ENCODE measurements around the gene FOXN3.

The FOXN3 gene

DNA sequence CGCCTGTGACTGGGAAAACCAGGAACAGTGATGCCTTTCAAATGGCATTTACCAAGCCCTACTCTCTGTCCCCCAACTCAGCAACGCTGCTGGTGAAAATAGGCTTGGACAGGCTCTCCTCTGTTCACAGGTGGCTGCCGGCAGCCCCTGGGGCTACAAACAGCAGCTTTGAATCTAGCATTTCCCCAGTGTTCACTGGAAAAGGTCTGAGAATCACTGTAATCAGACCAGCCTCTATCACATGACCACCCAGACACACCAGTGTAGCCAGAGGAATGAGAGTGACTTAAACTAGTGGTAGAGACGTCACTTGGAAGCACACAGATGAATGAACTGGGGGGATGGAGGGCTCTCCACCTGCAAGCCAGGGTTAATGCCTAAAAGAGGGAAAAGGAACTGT, 151.8 kb downstream of the FOXN3 start:
- Histone ChIP-seq H3K4me3 (ENCODE audit: insufficient read length, low read depth) (no peak overlapping the region), H3K27me3 (ENCODE audit: insufficient read depth, insufficient read length) (no peaks in the 10 kb centered on the region), H3K4me1 (ENCODE audit: insufficient read depth, insufficient read length) (no peaks in the 10 kb centered on the region), H3K9me3 (ENCODE audit: insufficient read depth, low read length) (no peaks in the 10 kb centered on the region), H3K36me3 (ENCODE audit: insufficient read depth, insufficient read length, low read length) (peaks cover 5% of the 10 kb centered on the region), H3K9ac (ENCODE audit: insufficient read length, low read depth) (no peak overlapping the region)
- DNase-seq (ENCODE audit: low read depth, low spot score), result no peak
- TF ChIP-seq ZNF274 (IDR thresholded peaks at IDR 0.05; ENCODE audit: low read depth, low read length) (no peak), SUZ12 (IDR thresholded peaks at IDR 0.05; ENCODE audit: extremely low read depth, insufficient read depth, insufficient read length) (no peak), YY1 (IDR thresholded peaks at IDR 0.05; ENCODE audit: insufficient read depth, insufficient read length) (no peak)

DNA sequence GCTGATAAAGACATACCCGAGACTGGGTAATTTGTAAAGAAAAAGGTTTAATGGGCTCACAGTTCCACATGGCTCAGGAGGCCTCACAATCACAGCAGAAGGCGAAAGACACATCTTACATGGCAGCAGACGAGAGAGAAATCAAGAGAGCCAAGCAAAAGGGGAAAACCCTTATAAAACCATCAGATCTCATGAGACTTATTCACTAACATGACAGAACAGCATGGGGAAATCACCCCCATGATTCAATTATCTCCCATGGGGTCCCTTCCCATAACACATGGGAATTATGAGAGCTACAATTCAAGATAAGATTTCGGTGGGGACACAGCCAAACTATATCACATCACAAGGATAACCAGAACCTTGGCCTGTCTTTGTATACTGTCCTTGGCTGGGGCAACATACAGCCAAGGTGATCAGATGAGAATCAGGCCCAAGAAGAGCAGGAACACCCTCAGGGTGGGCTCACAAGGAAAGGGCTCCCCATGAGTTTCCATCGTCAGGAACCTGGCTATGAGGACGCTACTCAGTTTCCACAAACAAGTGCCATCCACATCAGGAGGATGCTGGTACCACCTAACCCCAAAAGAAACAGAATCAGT, 152.7 kb downstream of the FOXN3 start:
- H3K4me3 ChIP-seq (ENCODE audit: insufficient read length, low read depth), result no peak overlapping the region
- H3K9me3 ChIP-seq (ENCODE audit: insufficient read depth, low read length), result no peaks in the 10 kb centered on the region
- H3K4me1 ChIP-seq (ENCODE audit: insufficient read depth, insufficient read length), result no peaks in the 10 kb centered on the region
- TF ChIP-seq ZNF274 (IDR thresholded peaks at IDR 0.05; ENCODE audit: low read depth, low read length) (no peak), YY1 (IDR thresholded peaks at IDR 0.05; ENCODE audit: insufficient read depth, insufficient read length) (no peak), SUZ12 (IDR thresholded peaks at IDR 0.05; ENCODE audit: extremely low read depth, insufficient read depth, insufficient read length) (no peak)
- DNase-seq (ENCODE audit: low read depth, low spot score), result no peak
- H3K27me3 ChIP-seq (ENCODE audit: insufficient read depth, insufficient read length), result no peaks in the 10 kb centered on the region
- no peak overlapping the region for H3K9ac ChIP-seq (ENCODE audit: insufficient read length, low read depth)
- H3K36me3 ChIP-seq (ENCODE audit: insufficient read depth, insufficient read length, low read length), result peaks cover 5% of the 10 kb centered on the region

GRCh38 chr14:89262041-89262440, 155.0 kb downstream of the FOXN3 start:
- no peaks in the 10 kb centered on the region for H3K27me3 ChIP-seq (ENCODE audit: insufficient read depth, insufficient read length)
- H3K4me3 ChIP-seq (ENCODE audit: insufficient read length, low read depth), result no peak overlapping the region
- H3K9ac ChIP-seq (ENCODE audit: insufficient read length, low read depth), result no peak overlapping the region
- H3K4me1 ChIP-seq (ENCODE audit: insufficient read depth, insufficient read length), result no peaks in the 10 kb centered on the region
- no peaks in the 10 kb centered on the region for H3K9me3 ChIP-seq (ENCODE audit: insufficient read depth, low read length)
- peaks cover 16% of the 10 kb centered on the region for H3K36me3 ChIP-seq (ENCODE audit: insufficient read depth, insufficient read length, low read length)
- no peak for TF ChIP-seq YY1 (IDR thresholded peaks at IDR 0.05; ENCODE audit: insufficient read depth, insufficient read length)
- TF ChIP-seq ZNF274 (IDR thresholded peaks at IDR 0.05; ENCODE audit: low read depth, low read length), result no peak
- no peak for TF ChIP-seq SUZ12 (IDR thresholded peaks at IDR 0.05; ENCODE audit: extremely low read depth, insufficient read depth, insufficient read length)
- DNase-seq (ENCODE audit: low read depth, low spot score), result no peak

- Histone ChIP-seq H3K9ac (ENCODE audit: insufficient read length, low read depth) (no peak overlapping the region), H3K9me3 (ENCODE audit: insufficient read depth, low read length) (no peaks in the 10 kb centered on the region), H3K36me3 (ENCODE audit: insufficient read depth, insufficient read length, low read length) (peaks cover 17% of the 10 kb centered on the region), H3K4me3 (ENCODE audit: insufficient read length, low read depth) (no peak overlapping the region), H3K27me3 (ENCODE audit: insufficient read depth, insufficient read length) (no peaks in the 10 kb centered on the region), H3K4me1 (ENCODE audit: insufficient read depth, insufficient read length) (no peaks in the 10 kb centered on the region)
- no peak for DNase-seq (ENCODE audit: low read depth, low spot score)
- no peak for TF ChIP-seq ZNF274 (IDR thresholded peaks at IDR 0.05; ENCODE audit: low read depth, low read length)
- TF ChIP-seq SUZ12 (IDR thresholded peaks at IDR 0.05; ENCODE audit: extremely low read depth, insufficient read depth, insufficient read length), result no peak
- TF ChIP-seq YY1 (IDR thresholded peaks at IDR 0.05; ENCODE audit: insufficient read depth, insufficient read length), result no peak
Observed at GRCh38 chr14:89260898-89261297, 156.1 kb downstream of the FOXN3 start.

DNA sequence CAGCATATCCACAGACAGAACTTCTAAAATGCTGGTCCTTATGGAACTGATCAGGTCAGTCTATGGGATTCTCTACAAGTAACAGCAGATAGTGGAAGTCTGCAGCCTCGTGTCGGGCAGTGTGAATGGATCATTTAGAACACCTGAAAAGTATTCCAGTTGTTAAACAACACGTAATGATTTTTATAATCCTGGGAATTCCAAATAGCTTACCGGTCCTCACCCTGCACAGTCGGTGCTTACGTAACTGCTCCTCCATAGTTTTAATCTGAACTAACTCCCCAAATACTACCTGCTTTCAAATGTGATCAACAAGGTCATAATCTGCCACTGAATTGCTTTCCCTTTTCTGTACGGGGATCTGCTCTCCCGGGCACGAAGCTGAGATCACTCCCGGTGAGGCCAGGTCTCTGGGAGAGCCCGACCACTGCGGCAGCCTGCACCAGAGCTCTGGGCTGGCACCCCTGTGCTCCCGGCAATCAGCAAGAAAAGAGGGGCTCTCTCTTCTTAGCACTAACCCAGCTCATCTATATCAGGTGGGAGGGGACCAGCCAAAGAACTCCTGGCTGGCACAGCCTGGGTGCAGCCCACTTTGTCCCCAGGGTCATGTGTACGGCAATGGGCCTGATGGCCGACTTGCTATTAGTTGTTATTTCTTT, 157.0 kb downstream of the FOXN3 start:
- no peaks in the 10 kb centered on the region for H3K4me1 ChIP-seq (ENCODE audit: insufficient read depth, insufficient read length)
- no peak for DNase-seq (ENCODE audit: low read depth, low spot score)
- H3K4me3 ChIP-seq (ENCODE audit: insufficient read length, low read depth), result no peak overlapping the region
- H3K9me3 ChIP-seq (ENCODE audit: insufficient read depth, low read length), result no peaks in the 10 kb centered on the region
- no peak for TF ChIP-seq SUZ12 (IDR thresholded peaks at IDR 0.05; ENCODE audit: extremely low read depth, insufficient read depth, insufficient read length)
- no peak for TF ChIP-seq ZNF274 (IDR thresholded peaks at IDR 0.05; ENCODE audit: low read depth, low read length)
- TF ChIP-seq YY1 (IDR thresholded peaks at IDR 0.05; ENCODE audit: insufficient read depth, insufficient read length), result no peak
- peaks cover 14% of the 10 kb centered on the region for H3K36me3 ChIP-seq (ENCODE audit: insufficient read depth, insufficient read length, low read length)
- no peaks in the 10 kb centered on the region for H3K27me3 ChIP-seq (ENCODE audit: insufficient read depth, insufficient read length)
- no peak overlapping the region for H3K9ac ChIP-seq (ENCODE audit: insufficient read length, low read depth)

GRCh38 chr14:89258728-89259273, 158.2 kb downstream of the FOXN3 start:
- Histone ChIP-seq H3K4me3 (ENCODE audit: insufficient read length, low read depth) (no peak overlapping the region), H3K27me3 (ENCODE audit: insufficient read depth, insufficient read length) (no peaks in the 10 kb centered on the region), H3K9ac (ENCODE audit: insufficient read length, low read depth) (no peak overlapping the region), H3K4me1 (ENCODE audit: insufficient read depth, insufficient read length) (no peaks in the 10 kb centered on the region), H3K36me3 (ENCODE audit: insufficient read depth, insufficient read length, low read length) (peaks cover 17% of the 10 kb centered on the region), H3K9me3 (ENCODE audit: insufficient read depth, low read length) (no peaks in the 10 kb centered on the region)
- no peak for DNase-seq (ENCODE audit: low read depth, low spot score)
- TF ChIP-seq ZNF274 (IDR thresholded peaks at IDR 0.05; ENCODE audit: low read depth, low read length) (no peak), SUZ12 (IDR thresholded peaks at IDR 0.05; ENCODE audit: extremely low read depth, insufficient read depth, insufficient read length) (no peak), YY1 (IDR thresholded peaks at IDR 0.05; ENCODE audit: insufficient read depth, insufficient read length) (no peak)

- H3K36me3 ChIP-seq (ENCODE audit: insufficient read depth, insufficient read length, low read length), result peaks cover 21% of the 10 kb centered on the region
- H3K9me3 ChIP-seq (ENCODE audit: insufficient read depth, low read length), result no peaks in the 10 kb centered on the region
- no peaks in the 10 kb centered on the region for H3K4me1 ChIP-seq (ENCODE audit: insufficient read depth, insufficient read length)
- DNase-seq (ENCODE audit: low read depth, low spot score), result no peak
- no peaks in the 10 kb centered on the region for H3K27me3 ChIP-seq (ENCODE audit: insufficient read depth, insufficient read length)
- H3K4me3 ChIP-seq (ENCODE audit: insufficient read length, low read depth), result no peak overlapping the region
- H3K9ac ChIP-seq (ENCODE audit: insufficient read length, low read depth), result no peak overlapping the region
- TF ChIP-seq SUZ12 (IDR thresholded peaks at IDR 0.05; ENCODE audit: extremely low read depth, insufficient read depth, insufficient read length) (no peak), ZNF274 (IDR thresholded peaks at IDR 0.05; ENCODE audit: low read depth, low read length) (no peak), YY1 (IDR thresholded peaks at IDR 0.05; ENCODE audit: insufficient read depth, insufficient read length) (no peak)
Observed at GRCh38 chr14:89256951-89257350, 160.1 kb downstream of the FOXN3 start.

Data from NT2/D1 (cell line).